Heart left ventricle (tissue), 16 donors: ENCODE data around the gene NCKAP5L. TPM values are rescaled to one million over a fixed set of nuclear protein-coding genes. Genes with fewer than 3 reads are reported as not detected.

ENCODE experiments used
- ATAC-seq, 4 donors: fragments of 200-7000 bp; cut with Tn5 transposase; one replicate each; pipeline ENCODE4 v1.9.1; 2020 to 2022; ENCODE audit warnings: moderate library complexity in 4 of 4, mild to moderate bottlenecking in 3 of 4, moderate number of reproducible peaks in 1 of 4
- DNase-seq, 5 donors: peaks; one replicate each; pipeline ENCODE4 v3.0.0-alpha.2; 2020
- H3K27ac ChIP-seq, 12 donors: fragments of 200-600 bp; sonication (generic) in 4 of 12; one replicate each; pipeline versions ENCODE4 v1.5.0 to v1.8.0; 2016 to 2022; ENCODE audit warnings: mild to moderate bottlenecking in 2 of 12
- H3K27me3 ChIP-seq, 9 donors: fragments of 200-600 bp; sonication (generic) in 2 of 9; one replicate each; pipeline versions ENCODE4 v1.5.1 to v1.8.0; 2016 to 2022; ENCODE audit warnings: mild to moderate bottlenecking in 3 of 9
- H3K36me3 ChIP-seq, 9 donors: fragments of 200-600 bp; sonication (generic) in 2 of 9; one replicate each; pipeline versions ENCODE4 v1.5.0 to v1.8.0; 2018 to 2022; ENCODE audit warnings: mild to moderate bottlenecking in 2 of 9
- H3K4me1 ChIP-seq, 12 donors: fragments of 200-600 bp; sonication (generic) in 4 of 12; one replicate each; pipeline versions ENCODE4 v1.5.0 to v1.8.0; 2016 to 2022; ENCODE audit warnings: mild to moderate bottlenecking in 3 of 12
- H3K4me3 ChIP-seq, 12 donors: fragments of 200-600 bp; sonication (generic) in 4 of 12; one replicate each; pipeline versions ENCODE4 v1.5.0 to v1.8.0; 2017 to 2022; ENCODE audit warnings: mild to moderate bottlenecking in 9 of 12, moderate library complexity in 4 of 12
- H3K9me3 ChIP-seq, 12 donors: fragments of 200-600 bp; sonication (generic) in 4 of 12; one replicate each; pipeline versions ENCODE4 v1.5.0 to v1.8.0; 2016 to 2022; ENCODE audit warnings: mild to moderate bottlenecking in 1 of 12
- POLR2A ChIP-seq, 2 donors: fragments of 450-650 bp; IDR thresholded peaks; one replicate each; pipeline ENCODE4 v1.6.1; 2017; ENCODE audit warnings: antibody characterized with exemption in 2 of 2, mild to moderate bottlenecking in 2 of 2, moderate library complexity in 2 of 2
- WGBS, 4 donors: extraction: QIAGEN DNeasy Blood & Tissue Kit in 2 of 4; methylation state at CpG; one replicate each; pipeline versions ENCODE4 v1.1.5 to v1.1.7; 2013 to 2018; 5-methylcytosine and 5-hydroxymethylcytosine counted together
- intact Hi-C, 10 donors: fragments of 100-400 bp; cut with DNase I; formaldehyde crosslinking; loops; one replicate each; pipeline versions ENCODE4 v1.11.1 to v1.14.2; 2022
- polyA plus RNA-seq, 2 donors: library from polyadenylated mRNA; stranded (reverse); fragments of 200-250 nt; gene quantifications; one replicate each; pipeline ENCODE4 v1.2.3, GENCODE V29; 2013
- total RNA-seq, 9 donors: library from RNA; depleted of rRNA in 2 of 9; stranded (reverse); fragments of >200 nt in 2 of 9; fragmentation: NEBNext Ultra II Directional in 3 of 9; extraction: Animal tissue kit (Norgen Biotek cat#: 25700) in 3 of 9; gene quantifications; one replicate each; pipeline versions ENCODE4 v1.1.0 to v1.2.4, GENCODE V29; 2016 to 2023
- TF ChIP-seq, protein P1 (sequence below), 12 donors: fragments of 200-600 bp; sonication (generic) in 4 of 12; IDR thresholded peaks; one replicate each; pipeline versions ENCODE4 v1.5.0 to v1.8.0; 2018 to 2022; ENCODE audit warnings: antibody characterized with exemption in 12 of 12, mild to moderate bottlenecking in 5 of 12
- donor health status: ischemic (EF 13 %, LVEDD 7.1; RV severe dilation, severe dysfunction).
- donor health status: healthy with polysubstance abuse.
- donor health status: DM: no; HTN: yes; CAD: no.
- donor health status: DM: no; HTN: no; CAD: no.
- donor health status: ischemic (EF 25% LVEDD 6.9; RV normal size, moderate dysfunction).
- donor health status: ischemic (EF 25% LVEDD 5.7; RV mildly dilated, moderate dysfunction).
- donor health status: healthy.
- donor health status: DM: yes; HTN: yes; CAD: no.
- donor health status: ischemic (EF 35%, LVEDD 5.7; RV mildly dilated, moderate dysfunction).
- donor health status: nonischemic (EF 11% LVEDD 7.7; RV severe dilation, severe dysfunction).
- donor health status: DM: yes; HTN: yes; CAD: no.
- donor health status: PGD.
- donor health status: ischemic (EF 29% LVEDD 5.4; RV normal size, mild dysfunction).
- donor health status: nonischemic (EF 23%, LVEDD 6.1; RV moderate dilation, normal function).

The NCKAP5L gene
- total and polyA plus RNA-seq, 11 donors: 14.1 to 35.0 (median 25.0) TPM

DNA sequence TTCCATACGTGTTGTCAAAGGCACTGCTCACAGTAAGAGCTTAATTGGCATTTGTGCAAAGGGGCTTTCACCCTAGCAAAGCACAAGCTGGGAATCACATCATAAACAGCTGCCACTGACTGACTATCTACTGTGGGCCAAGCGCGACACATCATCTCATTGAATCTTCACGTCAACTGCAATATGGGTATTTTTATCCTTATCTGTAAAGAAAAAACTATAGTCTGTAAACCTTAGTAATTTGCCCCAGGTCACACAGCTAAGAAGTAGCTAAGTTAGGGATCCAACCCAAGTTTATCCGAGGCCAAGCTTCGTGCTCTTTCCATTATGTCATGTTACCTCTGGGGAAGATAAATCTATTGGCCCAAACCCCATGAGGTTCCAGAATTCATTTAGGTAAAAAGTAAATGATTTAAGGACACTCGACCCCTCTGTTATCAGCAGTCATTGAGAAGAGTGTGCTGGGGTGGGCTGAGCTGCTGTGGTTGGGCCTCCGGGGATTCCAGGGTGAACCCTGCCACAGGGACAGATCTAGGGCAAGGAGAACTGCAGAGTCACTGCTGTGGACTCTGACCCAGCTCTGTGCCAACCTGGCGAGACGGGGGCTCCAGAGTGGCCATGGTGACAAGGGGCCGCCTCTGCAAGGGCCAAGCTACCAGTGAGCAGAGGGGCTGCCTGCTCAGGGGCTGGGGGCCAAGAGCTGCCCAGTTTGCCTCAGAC lies 27.6 kb downstream of the NCKAP5L start:
- intact Hi-C loops: loop anchor here in 1 of 10 donors (1.0 kb wide), 1 partner anchor 22 kb away; no protein-coding TSS in a partner anchor
- ATAC-seq (peak; percentile 40 to 73 (median 61)), DNase-seq (no peak)
- Histone ChIP-seq H3K4me3 (no peak overlapping the region), H3K36me3 (peaks cover 3 to 100% (median 95%) of the 10 kb centered on the region in 9 donors), H3K27ac (peak overlapping the region in 11 of 12 donors; percentile 17 to 87 (median 69)), H3K27me3 (no peaks in the 10 kb centered on the region), H3K9me3 (no peaks in the 10 kb centered on the region), H3K4me1 (peaks cover 0 to 22% (median 13%) of the 10 kb centered on the region in 12 donors)
- TF ChIP-seq POLR2A (IDR thresholded peaks at IDR 0.05): no peak
- TF ChIP-seq, protein P1, sequence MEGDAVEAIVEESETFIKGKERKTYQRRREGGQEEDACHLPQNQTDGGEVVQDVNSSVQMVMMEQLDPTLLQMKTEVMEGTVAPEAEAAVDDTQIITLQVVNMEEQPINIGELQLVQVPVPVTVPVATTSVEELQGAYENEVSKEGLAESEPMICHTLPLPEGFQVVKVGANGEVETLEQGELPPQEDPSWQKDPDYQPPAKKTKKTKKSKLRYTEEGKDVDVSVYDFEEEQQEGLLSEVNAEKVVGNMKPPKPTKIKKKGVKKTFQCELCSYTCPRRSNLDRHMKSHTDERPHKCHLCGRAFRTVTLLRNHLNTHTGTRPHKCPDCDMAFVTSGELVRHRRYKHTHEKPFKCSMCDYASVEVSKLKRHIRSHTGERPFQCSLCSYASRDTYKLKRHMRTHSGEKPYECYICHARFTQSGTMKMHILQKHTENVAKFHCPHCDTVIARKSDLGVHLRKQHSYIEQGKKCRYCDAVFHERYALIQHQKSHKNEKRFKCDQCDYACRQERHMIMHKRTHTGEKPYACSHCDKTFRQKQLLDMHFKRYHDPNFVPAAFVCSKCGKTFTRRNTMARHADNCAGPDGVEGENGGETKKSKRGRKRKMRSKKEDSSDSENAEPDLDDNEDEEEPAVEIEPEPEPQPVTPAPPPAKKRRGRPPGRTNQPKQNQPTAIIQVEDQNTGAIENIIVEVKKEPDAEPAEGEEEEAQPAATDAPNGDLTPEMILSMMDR (IDR thresholded peaks at IDR 0.05): no peak
- WGBS, 4 donors: 57 to 65% (median 63%) methylated on average over 8 to 11 of the region's 11 CpGs

DNA sequence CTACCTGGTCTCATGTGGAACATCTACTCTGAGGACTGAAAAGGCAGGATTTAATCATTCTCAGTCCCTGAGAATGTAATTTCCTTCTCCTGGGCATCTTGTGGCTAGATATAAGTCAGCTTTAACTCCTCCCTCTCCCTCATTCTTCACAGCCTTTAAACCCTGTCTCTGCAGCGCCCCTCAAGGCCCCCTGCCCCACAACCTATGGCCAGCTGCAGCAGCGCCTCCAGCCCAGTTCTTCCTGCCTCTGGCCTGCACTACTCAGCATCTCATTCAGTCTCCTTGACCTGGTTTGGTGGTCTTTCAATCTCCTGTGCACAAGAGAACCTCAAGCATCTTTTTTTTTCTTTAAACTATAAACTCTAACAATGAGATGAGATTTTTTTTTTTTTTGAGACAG lies 29.3 kb downstream of the NCKAP5L start:
- Histone ChIP-seq H3K36me3 (peaks cover 0 to 97% (median 83%) of the 10 kb centered on the region in 9 donors), H3K27me3 (no peaks in the 10 kb centered on the region), H3K27ac (no peak overlapping the region), H3K4me1 (peaks cover 0 to 22% (median 13%) of the 10 kb centered on the region in 12 donors), H3K4me3 (no peak overlapping the region), H3K9me3 (no peaks in the 10 kb centered on the region)
- ATAC-seq: no peak
- TF ChIP-seq POLR2A (IDR thresholded peaks at IDR 0.05): no peak
- TF ChIP-seq, protein P1 (IDR thresholded peaks at IDR 0.05): no peak
- intact Hi-C loops: loop anchor here in 1 of 10 donors (10.0 kb wide), 1 partner anchor 156 kb away; the partner anchor contains the start of gene AQP2
- no peak for DNase-seq
- 92 to 96% (median 93%) methylated on average over 2 of the region's 2 CpGs for WGBS, 4 donors

DNA sequence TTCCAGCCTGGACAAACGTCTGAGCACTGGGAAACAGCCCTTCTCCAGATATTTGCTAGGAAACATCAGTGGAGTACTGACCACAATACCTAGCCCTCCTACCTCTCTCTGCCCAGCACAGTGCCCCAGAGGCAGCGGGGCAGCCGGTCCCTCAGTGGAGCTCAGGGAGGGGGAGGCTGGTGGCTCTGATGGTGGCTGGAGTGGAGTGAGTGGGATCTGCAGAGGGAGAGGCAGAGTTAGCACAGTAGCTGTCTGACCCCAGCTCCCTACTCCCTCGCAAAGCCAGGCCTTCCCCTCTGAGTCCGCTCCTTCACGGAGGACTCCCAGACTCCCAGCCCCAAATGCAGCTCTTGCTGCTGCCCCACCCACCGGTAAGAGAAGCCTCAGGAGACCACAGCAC lies 30.0 kb downstream of the NCKAP5L start:
- H3K27ac ChIP-seq: peak overlapping the region in 1 of 12 donors; percentile 20
- no peaks in the 10 kb centered on the region for H3K9me3 ChIP-seq
- no peak for TF ChIP-seq POLR2A (IDR thresholded peaks at IDR 0.05)
- TF ChIP-seq, protein P1 (IDR thresholded peaks at IDR 0.05): no peak
- no peak for DNase-seq
- H3K4me1 ChIP-seq: peaks cover 0 to 22% (median 13%) of the 10 kb centered on the region in 12 donors
- WGBS, 4 donors: 80 to 89% (median 85%) methylated on average over 7 of the region's 7 CpGs
- no peak overlapping the region for H3K4me3 ChIP-seq
- H3K36me3 ChIP-seq: peaks cover 0 to 97% (median 77%) of the 10 kb centered on the region in 9 donors
- intact Hi-C loops: loop anchor here in 1 of 10 donors (10.0 kb wide), 1 partner anchor 157 kb away; the partner anchor contains the start of gene AQP2
- no peaks in the 10 kb centered on the region for H3K27me3 ChIP-seq
- ATAC-seq: no peak

DNA sequence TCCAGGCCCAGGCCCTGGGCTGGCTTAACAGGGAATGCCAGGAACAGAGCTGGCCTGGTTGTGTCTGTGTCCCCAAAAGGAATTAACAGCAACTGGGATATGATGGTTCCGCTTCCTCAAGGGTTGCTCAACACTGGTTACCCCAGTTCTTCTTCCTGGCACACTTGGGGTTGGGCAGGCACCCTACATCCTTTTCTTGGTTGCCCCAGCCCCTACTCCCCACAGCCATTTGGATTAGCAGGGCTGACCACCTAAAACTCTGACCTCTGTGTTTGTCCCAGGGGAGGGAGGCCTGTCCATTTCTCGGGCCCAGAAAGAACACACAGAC lies 30.8 kb downstream of the NCKAP5L start:
- intact Hi-C loops: loop anchor here in 1 of 10 donors (10.0 kb wide), 1 partner anchor 157 kb away; the partner anchor contains the start of gene AQP2
- WGBS, 4 donors: 73 to 83% (median 75%) methylated on average over 2 of the region's 2 CpGs
- DNase-seq: no peak

More for the DNA sequence above, 30.8 kb downstream of the NCKAP5L start:
- Histone ChIP-seq H3K36me3 (peaks cover 0 to 93% (median 78%) of the 10 kb centered on the region in 9 donors), H3K9me3 (no peaks in the 10 kb centered on the region), H3K27ac (peak overlapping the region in 1 of 12 donors; percentile 20), H3K27me3 (no peaks in the 10 kb centered on the region), H3K4me3 (no peak overlapping the region), H3K4me1 (peaks cover 0 to 22% (median 13%) of the 10 kb centered on the region in 12 donors)
- ATAC-seq: no peak
- TF ChIP-seq, protein P1 (IDR thresholded peaks at IDR 0.05): no peak
- no peak for TF ChIP-seq POLR2A (IDR thresholded peaks at IDR 0.05)
